ENCODE data around the gene MYBPC2.

GRCh38 chr19:50498219-50499056 lies 65.7 kb downstream of the MYBPC2 start:
- TF ChIP-seq PATZ1 (CRISPR knock-in tag; IDR thresholded peaks at IDR 0.05; ENCODE audit: borderline replicate concordance) = no peak
- TF ChIP-seq OSR1 (CRISPR knock-in tag; IDR thresholded peaks at IDR 0.05) = no peak
- no peak for TF ChIP-seq TSHZ2 (CRISPR knock-in tag; IDR thresholded peaks at IDR 0.05)
- TF ChIP-seq ZNF565 (CRISPR knock-in tag; conservative IDR thresholded peaks at IDR 0.05; ENCODE audit: low read depth) = no peak
- TF ChIP-seq ESRRG (CRISPR knock-in tag; IDR thresholded peaks at IDR 0.05) = no peak
- no peak for TF ChIP-seq ARNTL (CRISPR knock-in tag; IDR thresholded peaks at IDR 0.05; ENCODE audit: borderline replicate concordance, low read depth)
- no peak for TF ChIP-seq RARB (CRISPR knock-in tag; IDR thresholded peaks at IDR 0.05)

All from SK-N-SH treated with all-trans-retinoic acid at 6 μM for 48 hours (cell line).